Measurements from ENCODE around the gene MAU2. TPM values are rescaled to one million over a fixed set of nuclear protein-coding genes. Genes with fewer than 3 reads are reported as not detected.

MAU2 gene
- total RNA-seq, 4 donors from 2014 or later: 59.5 to 220 (median 77.6) TPM

GRCh38 chr19:19276386-19276785 lies 44.2 kb upstream of the MAU2 start:
- TF ChIP-seq CTCF (IDR thresholded peaks at IDR 0.05): no peak
- TF ChIP-seq EP300 (IDR thresholded peaks at IDR 0.05): no peak
- TF ChIP-seq POLR2A (IDR thresholded peaks at IDR 0.05): no peak
- TF ChIP-seq POLR2AphosphoS5 (IDR thresholded peaks at IDR 0.05): no peak
- H3K9me3 ChIP-seq: no peaks in the 10 kb centered on the region
- H3K4me3 ChIP-seq: no peak overlapping the region
- H3K4me1 ChIP-seq: peaks cover 7% of the 10 kb centered on the region
- DNase-seq (ENCODE audit: low spot score in 2 of 2): no peak
- H3K27ac ChIP-seq: no peak overlapping the region
- peaks cover 62% of the 10 kb centered on the region for H3K36me3 ChIP-seq
- H3K27me3 ChIP-seq: peaks cover 7% of the 10 kb centered on the region
- WGBS: 90% methylated on average over 12 of the region's 12 CpGs

- Histone ChIP-seq H3K27ac (no peak overlapping the region), H3K9me3 (no peaks in the 10 kb centered on the region), H3K27me3 (peaks cover 7% of the 10 kb centered on the region), H3K4me3 (no peak overlapping the region), H3K36me3 (peaks cover 66% of the 10 kb centered on the region), H3K4me1 (peaks cover 7% of the 10 kb centered on the region)
- TF ChIP-seq POLR2AphosphoS5 (IDR thresholded peaks at IDR 0.05) (no peak), CTCF (IDR thresholded peaks at IDR 0.05) (no peak), EP300 (IDR thresholded peaks at IDR 0.05) (no peak), POLR2A (IDR thresholded peaks at IDR 0.05) (no peak)
- no peak for DNase-seq (ENCODE audit: low spot score in 2 of 2)
- 93% methylated on average over 18 of the region's 20 CpGs for WGBS
Measured at GRCh38 chr19:19276851-19277250, 43.8 kb upstream of the MAU2 start.

GRCh38 chr19:19278315-19278714 lies 42.3 kb upstream of the MAU2 start:
- no peak overlapping the region for H3K27ac ChIP-seq
- no peak overlapping the region for H3K4me3 ChIP-seq
- no peaks in the 10 kb centered on the region for H3K9me3 ChIP-seq
- DNase-seq (ENCODE audit: low spot score in 2 of 2): no peak
- WGBS: 90% methylated on average over 4 of the region's 7 CpGs
- peaks cover under 1% of the 10 kb centered on the region for H3K4me1 ChIP-seq
- peaks cover under 1% of the 10 kb centered on the region for H3K27me3 ChIP-seq
- TF ChIP-seq POLR2A (IDR thresholded peaks at IDR 0.05): no peak
- TF ChIP-seq POLR2AphosphoS5 (IDR thresholded peaks at IDR 0.05): no peak
- no peak for TF ChIP-seq CTCF (IDR thresholded peaks at IDR 0.05)
- no peak for TF ChIP-seq EP300 (IDR thresholded peaks at IDR 0.05)
- peaks cover 78% of the 10 kb centered on the region for H3K36me3 ChIP-seq

GRCh38 chr19:19279062-19279612 lies 41.5 kb upstream of the MAU2 start:
- TF ChIP-seq POLR2A (IDR thresholded peaks at IDR 0.05): no peak
- no peak for TF ChIP-seq CTCF (IDR thresholded peaks at IDR 0.05)
- no peak for TF ChIP-seq POLR2AphosphoS5 (IDR thresholded peaks at IDR 0.05)
- no peak for TF ChIP-seq EP300 (IDR thresholded peaks at IDR 0.05)
- no peak for DNase-seq (ENCODE audit: low spot score in 2 of 2)
- Histone ChIP-seq H3K4me3 (no peak overlapping the region), H3K27ac (no peak overlapping the region), H3K36me3 (peaks cover 82% of the 10 kb centered on the region), H3K9me3 (no peaks in the 10 kb centered on the region), H3K4me1 (no peaks in the 10 kb centered on the region), H3K27me3 (no peaks in the 10 kb centered on the region)
- 88% methylated on average over 15 of the region's 19 CpGs for WGBS

- WGBS: 97% methylated on average over 10 of the region's 16 CpGs
- Histone ChIP-seq H3K4me3 (no peak overlapping the region), H3K9me3 (no peaks in the 10 kb centered on the region), H3K27ac (no peak overlapping the region), H3K36me3 (peaks cover 90% of the 10 kb centered on the region), H3K27me3 (no peaks in the 10 kb centered on the region), H3K4me1 (no peaks in the 10 kb centered on the region)
- no peak for TF ChIP-seq POLR2AphosphoS5 (IDR thresholded peaks at IDR 0.05)
- no peak for TF ChIP-seq POLR2A (IDR thresholded peaks at IDR 0.05)
- no peak for TF ChIP-seq EP300 (IDR thresholded peaks at IDR 0.05)
- no peak for TF ChIP-seq CTCF (IDR thresholded peaks at IDR 0.05)
- DNase-seq (ENCODE audit: low spot score in 2 of 2): no peak
Measured at GRCh38 chr19:19279853-19280252, 40.8 kb upstream of the MAU2 start.
